Skin of body (tissue), 2 donors: ENCODE results near the gene PCDHAC2. TPM values are rescaled to one million over a fixed set of nuclear protein-coding genes. Genes with fewer than 3 reads are reported as not detected.

Experiments
- DNase-seq: peaks from one replicate; lab custom pipeline; 2025; lab: John Stamatoyannopoulos, UW
- total RNA-seq: library from RNA; depleted of rRNA; stranded (reverse); fragments of >200 nt; gene quantifications from one replicate; pipeline ENCODE4 v1.2.3, GENCODE V29; 2014

Gene PCDHAC2
- total RNA-seq, 1 donor from 2014 or later = 3.0 TPM

DNA sequence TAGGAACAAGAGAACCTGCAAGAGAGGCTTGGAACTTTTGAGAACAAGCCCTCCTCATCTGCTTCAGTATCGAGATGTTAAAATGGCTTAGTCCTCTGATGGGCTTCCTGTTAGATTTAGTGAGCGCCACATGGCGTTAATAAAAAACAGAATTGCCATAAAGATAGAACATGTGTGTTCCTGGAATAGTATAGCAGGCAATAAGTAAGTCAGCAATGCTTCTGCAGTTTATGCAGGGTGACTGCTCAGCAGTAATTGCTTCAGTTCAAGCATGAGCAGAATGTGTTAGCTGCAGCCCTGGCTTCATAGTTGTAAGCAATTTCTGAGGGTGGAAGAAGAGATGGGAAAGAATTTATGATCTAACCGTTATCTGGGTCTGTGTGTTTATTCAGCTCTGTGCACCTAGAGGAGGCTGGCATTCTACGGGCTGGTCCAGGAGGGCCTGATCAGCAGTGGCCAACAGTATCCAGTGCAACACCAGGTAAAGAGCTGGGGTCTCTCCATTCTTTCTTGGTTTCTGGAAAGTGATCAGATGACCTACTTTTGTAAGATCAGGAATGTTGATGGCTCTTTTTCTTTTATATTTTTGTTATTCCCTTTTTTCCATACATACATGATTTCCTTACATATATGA is 15.9 kb downstream of the PCDHAC2 start:
- peak; percentile 83 for DNase-seq

- peak; percentile 74 for DNase-seq
Measured at GRCh38 chr5:140986117-140986521, 19.8 kb downstream of the PCDHAC2 start.

- no peak for DNase-seq
Measured at GRCh38 chr5:140988100-140988499, 21.8 kb downstream of the PCDHAC2 start.

GRCh38 chr5:140988608-140989007 is 22.3 kb downstream of the PCDHAC2 start:
- no peak for DNase-seq

DNA sequence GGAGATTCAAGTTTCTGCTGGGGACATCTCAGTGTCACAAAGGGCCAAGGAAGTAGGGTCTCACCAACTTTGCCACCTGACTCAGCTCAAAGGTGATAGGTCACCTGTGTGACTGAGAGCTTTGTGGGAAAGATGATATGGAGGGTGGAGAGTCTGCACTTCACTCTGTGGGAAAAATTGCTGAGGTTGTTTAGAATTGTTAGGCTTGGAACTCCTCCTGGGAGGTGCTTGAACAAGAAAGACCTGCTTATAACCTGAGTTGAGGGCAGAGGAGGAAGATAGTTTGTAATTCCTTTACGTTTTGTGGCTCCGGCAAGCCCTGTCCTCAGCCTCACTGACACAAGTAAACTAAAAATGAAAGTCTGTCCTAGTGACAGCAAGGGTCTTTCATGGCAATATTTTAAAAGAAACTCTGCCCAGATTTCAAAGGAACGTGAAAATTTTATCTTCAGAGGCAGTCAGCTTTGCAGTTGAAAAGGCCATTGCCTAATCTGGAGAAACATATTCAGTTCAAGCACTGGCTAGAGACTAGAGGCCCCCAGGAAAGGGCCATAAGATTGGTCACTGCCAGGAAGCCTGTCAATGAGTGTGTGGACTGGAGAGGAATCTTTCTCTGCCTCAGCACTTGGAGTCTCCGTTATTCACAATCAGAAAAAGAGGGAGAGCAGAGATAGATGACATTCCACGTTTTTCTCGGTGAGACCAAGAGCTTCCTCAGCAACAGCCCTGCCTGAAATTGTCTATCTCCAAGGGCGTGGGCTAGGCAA is 23.2 kb downstream of the PCDHAC2 start:
- DNase-seq = no peak

- no peak for DNase-seq
Measured at GRCh38 chr5:140992828-140993227, 26.6 kb downstream of the PCDHAC2 start.

DNA sequence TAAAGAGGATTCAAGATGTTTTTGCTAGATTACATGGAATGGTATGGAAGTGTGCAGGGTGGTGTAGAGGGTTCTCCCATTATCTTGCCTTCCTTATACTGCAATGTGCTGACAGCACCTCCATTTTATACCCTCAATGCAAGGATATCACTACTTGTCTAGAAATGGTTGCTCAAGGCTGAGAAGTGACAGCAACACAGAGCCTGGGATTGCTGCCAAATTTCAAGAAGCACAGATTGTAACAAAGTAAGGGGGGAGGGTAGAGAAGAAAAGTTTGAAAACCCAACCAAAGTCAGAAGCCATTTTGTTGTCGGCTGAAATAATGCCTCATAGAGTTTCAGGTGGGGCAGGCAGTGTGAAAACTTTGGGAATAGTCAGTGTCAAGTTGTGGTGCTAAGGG is 29.8 kb downstream of the PCDHAC2 start:
- peak; percentile 8 for DNase-seq

GRCh38 chr5:140998921-140999410 is 32.7 kb downstream of the PCDHAC2 start:
- DNase-seq = no peak

DNA sequence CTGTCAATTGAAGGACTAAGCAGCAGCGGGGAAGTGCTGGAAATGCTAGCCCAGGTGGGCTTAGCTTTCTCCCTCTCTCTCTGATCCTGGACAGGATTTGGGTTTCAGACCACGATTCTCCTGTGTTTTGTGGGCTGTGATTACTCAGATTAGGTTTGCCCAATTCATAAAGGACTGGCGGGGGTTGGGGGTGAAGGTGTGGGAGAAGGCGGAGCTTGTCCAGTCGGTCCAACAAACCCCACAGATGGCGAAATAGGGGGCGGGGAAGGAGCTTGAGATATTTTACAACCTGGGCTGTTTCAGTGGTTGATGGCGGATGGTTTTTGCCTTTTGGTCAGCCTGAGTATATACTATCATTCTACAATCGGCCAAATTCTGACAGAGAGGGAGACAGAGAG is 35.2 kb downstream of the PCDHAC2 start:
- DNase-seq = no peak

- no peak for DNase-seq
Measured at GRCh38 chr5:141001844-141002604, 35.7 kb downstream of the PCDHAC2 start.

DNA sequence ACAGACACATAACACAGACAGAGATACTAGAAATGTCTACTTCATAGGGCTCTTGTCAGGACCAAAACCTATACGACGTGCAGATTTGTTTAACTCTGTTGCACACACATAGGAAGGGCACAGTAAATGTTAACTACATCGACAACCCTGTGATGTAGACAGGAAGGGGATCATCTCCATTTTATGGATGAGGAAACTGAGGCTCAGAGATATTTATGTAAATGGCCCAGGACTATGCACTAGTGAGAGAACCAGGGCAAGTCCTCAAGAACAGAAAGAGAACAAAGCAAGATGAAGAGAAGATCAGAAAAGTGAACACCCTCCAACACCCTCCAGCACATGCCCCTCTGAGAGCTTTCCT is 36.3 kb downstream of the PCDHAC2 start:
- DNase-seq = no peak

DNA sequence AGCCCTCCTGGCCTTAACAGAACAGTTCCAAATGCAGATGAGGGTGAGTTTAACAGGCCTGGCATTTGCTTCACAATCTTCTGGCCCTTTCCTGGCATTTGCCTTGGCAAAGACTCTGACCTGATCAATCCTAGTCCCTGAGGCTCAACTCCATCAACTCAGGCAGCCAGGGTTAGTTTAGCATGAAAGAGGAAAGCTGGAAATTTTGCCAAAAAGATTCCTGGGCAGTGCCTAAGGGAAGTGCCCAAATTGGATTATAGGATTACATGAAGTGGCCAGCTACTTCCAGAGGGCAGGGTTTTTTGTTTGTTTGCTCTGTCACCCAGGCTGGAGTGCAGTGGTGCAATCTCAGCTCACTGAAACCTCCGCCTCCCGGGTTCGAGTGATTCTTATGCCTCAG is 36.8 kb downstream of the PCDHAC2 start:
- no peak for DNase-seq

DNA sequence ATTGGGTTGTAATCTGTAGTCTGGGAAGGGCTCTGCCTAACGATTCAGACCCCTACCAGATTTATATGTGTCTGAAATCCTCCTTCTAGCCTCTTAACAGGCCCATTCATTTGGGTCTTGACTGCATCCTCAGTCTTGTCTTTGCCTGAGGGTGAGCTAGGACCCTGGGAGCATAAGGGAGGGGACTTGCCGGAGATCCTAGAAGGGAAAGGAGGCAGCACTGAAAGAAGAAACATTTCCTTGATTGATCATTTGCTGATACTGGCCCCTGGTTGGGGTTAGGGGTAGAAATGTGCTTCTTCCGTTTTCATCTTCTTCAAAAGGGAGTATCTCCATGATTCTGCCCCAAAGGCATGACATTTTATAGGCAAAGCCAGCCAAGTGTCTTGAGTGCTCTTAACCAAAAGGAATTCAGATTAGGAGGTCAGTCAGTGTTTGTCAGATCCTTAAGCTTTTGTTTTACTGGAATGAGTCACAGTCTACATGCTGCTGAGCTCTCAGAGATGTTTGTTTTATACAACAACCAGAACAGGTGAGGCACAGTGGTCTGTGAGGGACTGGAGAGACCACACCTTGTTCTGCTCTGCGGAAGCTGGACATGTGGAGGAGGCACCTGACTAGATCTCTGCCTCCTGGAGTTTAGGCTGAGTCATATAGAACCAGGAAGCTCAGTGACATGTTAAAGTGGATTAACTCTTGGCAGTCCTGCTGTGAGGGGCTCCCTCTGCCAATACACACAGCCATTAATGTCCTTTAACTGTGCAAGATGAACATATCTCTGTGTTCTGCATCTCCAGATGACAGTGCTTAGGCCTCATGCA is 37.7 kb downstream of the PCDHAC2 start:
- DNase-seq = no peak

GRCh38 chr5:141007791-141008190 is 41.5 kb downstream of the PCDHAC2 start:
- no peak for DNase-seq

DNA sequence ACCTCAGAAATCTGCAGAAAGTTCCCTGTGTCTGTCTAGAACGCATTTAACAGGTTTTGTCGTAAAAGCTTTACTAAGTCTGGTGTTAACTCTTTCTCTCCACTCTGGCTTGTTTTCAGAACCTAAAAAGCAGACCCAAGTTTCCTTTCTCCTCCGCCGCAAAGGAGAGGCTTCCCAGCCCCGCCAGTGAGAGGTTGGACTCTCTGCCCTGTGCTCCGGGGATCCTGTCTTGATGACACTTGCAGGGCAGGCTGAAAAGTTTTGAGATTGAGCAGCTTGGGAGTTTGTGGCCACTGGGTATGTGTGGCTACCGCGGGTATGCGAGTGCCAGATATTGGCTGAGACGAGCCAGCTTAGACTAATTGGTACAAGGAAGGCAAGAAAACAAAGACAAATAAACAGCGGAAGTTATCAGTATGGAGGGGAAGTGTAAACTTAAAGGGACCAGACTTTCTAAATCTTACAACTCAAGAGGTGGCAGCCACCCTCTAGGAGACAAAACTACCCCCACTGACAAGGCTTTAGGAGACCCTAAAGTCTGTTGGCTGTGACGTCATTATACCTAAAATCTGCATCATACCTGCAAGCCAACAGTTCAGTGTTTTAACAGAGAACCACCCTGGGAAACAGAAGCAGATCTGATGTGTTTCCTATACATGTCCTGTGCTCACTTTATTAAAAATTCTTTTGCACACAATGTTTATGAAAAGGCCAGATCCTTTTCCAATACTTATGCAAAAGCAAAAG is 43.9 kb downstream of the PCDHAC2 start:
- DNase-seq = no peak

GRCh38 chr5:141017943-141018342 is 51.7 kb downstream of the PCDHAC2 start:
- no peak for DNase-seq
